Mesenchymal stem cell (in vitro differentiated cells and primary cell): ENCODE data around the gene FARS2.

Experiments
- DNase-seq: peaks from one replicate; pipeline ENCODE4 v3.0.0-alpha.2; 2013
- H2AFZ ChIP-seq: one replicate; pipeline ENCODE4 v1.6.1; 2013; ENCODE audit warnings: low read depth, mild to moderate bottlenecking, control low read depth, inconsistent platforms, low read length, moderate library complexity
- H2AK5ac ChIP-seq: 2 replicates; pipeline ENCODE4 v1.6.1; 2013; ENCODE audit warnings: low read length, moderate library complexity, mild to moderate bottlenecking, inconsistent platforms; ENCODE audit not compliant: severe bottlenecking
- H2BK120ac ChIP-seq: one replicate; pipeline ENCODE4 v1.6.1; 2013; ENCODE audit warnings: low read depth, mild to moderate bottlenecking, inconsistent platforms, low read length, moderate library complexity
- H2BK12ac ChIP-seq, 2 experiments: one replicate each; pipeline ENCODE4 v1.6.1; 2013; ENCODE audit warnings: inconsistent platforms in 2 of 2, low read length in 2 of 2, mild to moderate bottlenecking in 2 of 2, moderate library complexity in 2 of 2, control low read depth in 1 of 2
- H2BK15ac ChIP-seq: one replicate; pipeline ENCODE4 v1.6.1; 2013; ENCODE audit warnings: mild to moderate bottlenecking, low read depth, inconsistent platforms; ENCODE audit not compliant: poor library complexity, severe bottlenecking
- H2BK5ac ChIP-seq: 2 replicates; pipeline ENCODE4 v1.6.1; 2013; ENCODE audit warnings: low read depth, mild to moderate bottlenecking, low read length, control low read depth, inconsistent platforms; ENCODE audit not compliant: poor library complexity, severe bottlenecking
- H3K14ac ChIP-seq, 2 experiments: one replicate each; pipeline ENCODE4 v1.6.1; 2013; ENCODE audit warnings: inconsistent platforms in 2 of 2, low read length in 2 of 2, control low read depth in 1 of 2, mild to moderate bottlenecking in 1 of 2, moderate library complexity in 1 of 2
- H3K18ac ChIP-seq, 2 experiments: one replicate each; pipeline ENCODE4 v1.6.1; 2013; ENCODE audit warnings: inconsistent platforms in 2 of 2, low read length in 2 of 2, control low read depth in 1 of 2, low read depth in 1 of 2, mild to moderate bottlenecking in 1 of 2
- H3K23ac ChIP-seq, 2 experiments: one replicate each; pipeline ENCODE4 v1.6.1; 2013; ENCODE audit warnings: inconsistent platforms in 2 of 2, low read length in 2 of 2, mild to moderate bottlenecking in 2 of 2, moderate library complexity in 2 of 2, control low read depth in 1 of 2
- H3K27ac ChIP-seq: 2 replicates; pipeline ENCODE4 v1.5.1; 2013; ENCODE audit warnings: mild to moderate bottlenecking, moderate library complexity, low read length, control low read depth, inconsistent platforms; ENCODE audit not compliant: poor library complexity, severe bottlenecking
- H3K27me3 ChIP-seq, 2 experiments: 2 replicates each; pipeline versions ENCODE4 v1.6.1 to v1.7.0; 2013; ENCODE audit warnings: low read length in 2 of 2, mild to moderate bottlenecking in 2 of 2, moderate library complexity in 2 of 2, control low read depth in 1 of 2, inconsistent platforms in 1 of 2; ENCODE audit not compliant: control insufficient read depth in 1 of 2, insufficient read depth in 1 of 2
- H3K36me3 ChIP-seq, 2 experiments: 2 replicates each; pipeline versions ENCODE4 v1.6.1 to v1.7.0; 2013; ENCODE audit warnings: low read length in 2 of 2, control low read depth in 1 of 2, inconsistent platforms in 1 of 2, low read depth in 1 of 2, mild to moderate bottlenecking in 1 of 2; ENCODE audit not compliant: insufficient read depth in 2 of 2, control insufficient read depth in 1 of 2
- H3K4ac ChIP-seq, 2 experiments: one replicate each; pipeline ENCODE4 v1.6.1; 2013; ENCODE audit warnings: inconsistent platforms in 2 of 2, low read length in 2 of 2, mild to moderate bottlenecking in 2 of 2, moderate library complexity in 2 of 2, control low read depth in 1 of 2, low read depth in 1 of 2
- H3K4me1 ChIP-seq: 2 replicates; pipeline ENCODE4 v1.6.1; 2013; ENCODE audit warnings: low read depth, low read length, control low read depth; ENCODE audit not compliant: control insufficient read depth, insufficient read depth
- H3K4me2 ChIP-seq: 2 replicates; pipeline ENCODE4 v1.6.1; 2013; ENCODE audit warnings: low read length, mild to moderate bottlenecking, inconsistent platforms; ENCODE audit not compliant: poor library complexity, severe bottlenecking
- H3K4me3 ChIP-seq, 2 experiments: 2 replicates each; pipeline versions ENCODE4 v1.5.1 to v1.7.0; 2013; ENCODE audit warnings: low read length in 2 of 2, mild to moderate bottlenecking in 2 of 2, control low read depth in 1 of 2, low read depth in 1 of 2; ENCODE audit not compliant: insufficient read depth in 1 of 2
- H3K79me1 ChIP-seq: replicated peaks from 2 replicates; pipeline ENCODE4 v1.6.1; 2013; ENCODE audit warnings: mild to moderate bottlenecking, control low read depth, low read length, inconsistent platforms; ENCODE audit not compliant: poor library complexity, severe bottlenecking
- H3K9ac ChIP-seq: 2 replicates; pipeline ENCODE4 v1.7.0; 2013; ENCODE audit warnings: mild to moderate bottlenecking, low read length, moderate library complexity
- H3K9me3 ChIP-seq: 2 replicates; pipeline ENCODE4 v1.7.0; 2013; ENCODE audit warnings: mild to moderate bottlenecking, low read length; ENCODE audit not compliant: control insufficient read depth
- H4K8ac ChIP-seq: one replicate; pipeline ENCODE4 v1.6.1; 2013; ENCODE audit warnings: inconsistent platforms, mild to moderate bottlenecking, low read length, moderate library complexity
- H4K91ac ChIP-seq: one replicate; pipeline ENCODE4 v1.6.1; 2013; ENCODE audit warnings: mild to moderate bottlenecking, low read length, inconsistent platforms
- WGBS: methylation state at CpG from one replicate; pipeline ENCODE4 v1.1.7; 2013; ENCODE audit warnings: mixed read lengths; 5-methylcytosine and 5-hydroxymethylcytosine counted together

Gene FARS2

GRCh38 chr6:5565971-5566370 lies 304.7 kb downstream of the FARS2 start:
- H3K4ac ChIP-seq = no peak overlapping the region
- no peak overlapping the region for H2AFZ ChIP-seq
- H4K91ac ChIP-seq = no peak overlapping the region
- no peak overlapping the region for H2AK5ac ChIP-seq
- H3K14ac ChIP-seq = no peak overlapping the region
- H3K4me1 ChIP-seq = no peaks in the 10 kb centered on the region
- H3K27ac ChIP-seq = no peak overlapping the region
- no peak overlapping the region for H2BK15ac ChIP-seq
- peaks cover 6% of the 10 kb centered on the region for H3K79me1 ChIP-seq
- no peaks in the 10 kb centered on the region for H3K36me3 ChIP-seq
- H2BK120ac ChIP-seq = no peak overlapping the region
- H2BK5ac ChIP-seq = no peak overlapping the region
- no peak overlapping the region for H3K18ac ChIP-seq
- H2BK12ac ChIP-seq = no peak overlapping the region
- 100% methylated on average over 3 of the region's 3 CpGs for WGBS
- H3K27me3 ChIP-seq = no peaks in the 10 kb centered on the region
- H4K8ac ChIP-seq = no peak overlapping the region
- no peak overlapping the region for H3K4me2 ChIP-seq
- H3K9me3 ChIP-seq = no peaks in the 10 kb centered on the region
- no peak overlapping the region for H3K23ac ChIP-seq
- no peak for DNase-seq
- H3K9ac ChIP-seq = no peak overlapping the region
- H3K4me3 ChIP-seq = peak overlapping the region in 1 of 2 experiments; percentile 14

GRCh38 chr6:5566718-5567117 lies 305.4 kb downstream of the FARS2 start:
- no peak overlapping the region for H4K8ac ChIP-seq
- no peak overlapping the region for H2AK5ac ChIP-seq
- H3K4me1 ChIP-seq = no peaks in the 10 kb centered on the region
- DNase-seq = no peak
- H3K18ac ChIP-seq = no peak overlapping the region
- no peak overlapping the region for H3K14ac ChIP-seq
- no peaks in the 10 kb centered on the region for H3K9me3 ChIP-seq
- no peak overlapping the region for H3K23ac ChIP-seq
- H2BK12ac ChIP-seq = no peak overlapping the region
- no peak overlapping the region for H3K4ac ChIP-seq
- WGBS = 100% methylated on average over 4 of the region's 4 CpGs
- H2BK5ac ChIP-seq = no peak overlapping the region
- H3K27me3 ChIP-seq = no peaks in the 10 kb centered on the region
- H2BK15ac ChIP-seq = no peak overlapping the region
- H3K4me2 ChIP-seq = no peak overlapping the region
- H2AFZ ChIP-seq = no peak overlapping the region
- no peak overlapping the region for H3K4me3 ChIP-seq
- H3K79me1 ChIP-seq = peaks cover 7% of the 10 kb centered on the region
- no peak overlapping the region for H2BK120ac ChIP-seq
- H3K9ac ChIP-seq = no peak overlapping the region
- no peak overlapping the region for H3K27ac ChIP-seq
- H3K36me3 ChIP-seq = no peaks in the 10 kb centered on the region
- H4K91ac ChIP-seq = no peak overlapping the region

GRCh38 chr6:5567352-5567751 lies 306.0 kb downstream of the FARS2 start:
- peaks cover 6% of the 10 kb centered on the region for H3K79me1 ChIP-seq
- no peak overlapping the region for H3K14ac ChIP-seq
- no peaks in the 10 kb centered on the region for H3K9me3 ChIP-seq
- no peak overlapping the region for H2BK15ac ChIP-seq
- no peak overlapping the region for H2AFZ ChIP-seq
- no peaks in the 10 kb centered on the region for H3K27me3 ChIP-seq
- H3K18ac ChIP-seq = no peak overlapping the region
- H3K9ac ChIP-seq = no peak overlapping the region
- H3K23ac ChIP-seq = no peak overlapping the region
- H2AK5ac ChIP-seq = no peak overlapping the region
- no peak overlapping the region for H3K27ac ChIP-seq
- no peaks in the 10 kb centered on the region for H3K4me1 ChIP-seq
- H3K4me2 ChIP-seq = no peak overlapping the region
- H4K8ac ChIP-seq = no peak overlapping the region
- H2BK120ac ChIP-seq = no peak overlapping the region
- H2BK5ac ChIP-seq = no peak overlapping the region
- H3K4me3 ChIP-seq = no peak overlapping the region
- no peaks in the 10 kb centered on the region for H3K36me3 ChIP-seq
- no CpG with 5 or more reads among the region's 3 CpGs for WGBS
- H3K4ac ChIP-seq = no peak overlapping the region
- H2BK12ac ChIP-seq = no peak overlapping the region
- H4K91ac ChIP-seq = no peak overlapping the region
- DNase-seq = no peak

DNA sequence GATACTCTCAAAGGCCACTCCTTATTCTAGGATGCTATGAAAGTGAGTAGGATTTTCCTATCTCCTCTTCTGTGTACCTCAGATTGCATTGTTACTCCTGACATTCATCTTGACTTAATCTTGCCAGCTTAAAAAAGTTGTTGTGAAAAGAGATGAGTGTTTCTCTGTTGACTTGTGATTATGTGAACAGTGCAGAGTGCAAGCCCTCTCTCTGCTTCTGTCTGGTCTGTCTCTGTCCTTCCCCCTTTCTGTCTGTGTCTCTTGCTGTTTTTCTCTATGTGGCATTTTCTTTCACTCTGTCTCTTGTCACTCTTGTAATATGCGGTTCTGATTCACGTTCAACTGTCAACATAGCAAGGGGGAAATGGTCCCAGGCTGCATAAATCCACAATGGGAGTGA lies 306.6 kb downstream of the FARS2 start:
- H4K91ac ChIP-seq = no peak overlapping the region
- H2BK120ac ChIP-seq = no peak overlapping the region
- no peak overlapping the region for H3K4me2 ChIP-seq
- no peak overlapping the region for H3K18ac ChIP-seq
- no CpG with 5 or more reads among the region's 2 CpGs for WGBS
- no peak overlapping the region for H3K4me3 ChIP-seq
- no peak overlapping the region for H3K23ac ChIP-seq
- H3K79me1 ChIP-seq = peaks cover 6% of the 10 kb centered on the region
- DNase-seq = no peak
- H2BK12ac ChIP-seq = no peak overlapping the region
- no peak overlapping the region for H2BK15ac ChIP-seq
- no peak overlapping the region for H2AFZ ChIP-seq
- H3K4ac ChIP-seq = no peak overlapping the region
- H2AK5ac ChIP-seq = no peak overlapping the region
- H3K9me3 ChIP-seq = no peaks in the 10 kb centered on the region
- H3K9ac ChIP-seq = no peak overlapping the region
- H3K4me1 ChIP-seq = no peaks in the 10 kb centered on the region
- no peak overlapping the region for H3K27ac ChIP-seq
- no peak overlapping the region for H2BK5ac ChIP-seq
- H4K8ac ChIP-seq = no peak overlapping the region
- H3K36me3 ChIP-seq = no peaks in the 10 kb centered on the region
- no peak overlapping the region for H3K14ac ChIP-seq
- no peaks in the 10 kb centered on the region for H3K27me3 ChIP-seq
